Effector CD8-positive, alpha-beta T cell (primary cell): Measurements from ENCODE around the gene C5.

Experiments
- DNase-seq: peaks from one replicate; lab custom pipeline; 2025; lab: John Stamatoyannopoulos, UW

C5 gene

GRCh38 chr9:120941046-120941770, 108.9 kb downstream of the C5 start:
- no peak for DNase-seq

DNA sequence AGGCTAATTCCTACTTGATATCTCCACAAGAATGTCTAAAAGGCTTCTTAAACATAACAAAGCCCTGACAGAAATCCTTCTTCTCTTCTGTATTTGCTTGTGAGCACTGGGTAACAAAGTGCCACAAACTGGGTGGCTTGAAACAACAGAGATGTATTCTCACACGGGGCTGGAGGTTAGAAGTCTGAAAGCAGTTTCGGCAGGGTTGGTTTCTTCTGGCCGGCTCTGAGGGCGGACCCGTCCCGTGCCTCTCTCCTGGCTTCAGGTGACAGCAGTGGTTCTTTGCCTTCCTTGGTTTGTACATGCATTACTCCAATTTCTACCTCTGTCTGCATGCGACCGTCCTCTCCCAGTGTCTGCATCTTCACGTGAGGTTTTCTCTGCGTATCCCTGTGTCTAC, 109.5 kb downstream of the C5 start:
- no peak for DNase-seq

DNA sequence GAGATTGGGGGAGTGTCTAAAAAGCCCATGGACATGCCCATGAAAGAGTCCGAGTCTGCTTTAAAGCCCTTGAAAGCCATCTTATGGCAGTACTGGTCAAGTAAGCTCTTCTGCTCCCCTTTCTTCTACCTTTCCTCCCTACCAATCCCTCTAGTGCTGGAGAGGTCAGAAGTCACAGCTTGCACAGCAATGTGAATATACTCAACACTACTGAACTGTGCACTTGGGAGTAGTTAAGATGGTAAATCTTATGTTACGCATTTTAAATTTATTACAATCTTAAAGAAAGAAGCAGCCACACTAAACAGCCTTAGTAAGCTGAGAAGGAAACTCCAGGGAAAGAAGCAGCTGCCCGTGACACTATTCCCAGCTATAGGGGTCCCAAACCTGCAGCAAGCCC, 111.2 kb downstream of the C5 start:
- no peak for DNase-seq

DNA sequence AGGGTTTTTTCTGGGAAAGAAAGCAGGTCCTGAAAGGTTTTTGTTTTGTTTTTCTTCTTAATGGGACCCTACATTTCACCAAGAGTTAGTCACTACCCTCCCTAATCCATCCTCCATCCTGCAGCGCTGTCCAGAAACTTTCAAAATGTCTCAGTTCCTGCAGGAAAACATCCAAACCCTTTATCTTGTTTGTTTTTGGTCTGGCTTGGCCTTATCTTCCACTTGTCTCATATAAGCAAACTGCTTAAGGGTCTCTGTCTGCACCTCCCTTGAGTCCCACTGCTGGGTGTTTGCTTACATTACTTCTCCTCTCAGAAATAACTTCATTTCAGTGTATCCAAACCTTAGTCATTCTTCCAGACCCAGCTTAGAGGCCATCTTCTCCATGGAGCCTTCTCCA, 112.5 kb downstream of the C5 start:
- no peak for DNase-seq

DNA sequence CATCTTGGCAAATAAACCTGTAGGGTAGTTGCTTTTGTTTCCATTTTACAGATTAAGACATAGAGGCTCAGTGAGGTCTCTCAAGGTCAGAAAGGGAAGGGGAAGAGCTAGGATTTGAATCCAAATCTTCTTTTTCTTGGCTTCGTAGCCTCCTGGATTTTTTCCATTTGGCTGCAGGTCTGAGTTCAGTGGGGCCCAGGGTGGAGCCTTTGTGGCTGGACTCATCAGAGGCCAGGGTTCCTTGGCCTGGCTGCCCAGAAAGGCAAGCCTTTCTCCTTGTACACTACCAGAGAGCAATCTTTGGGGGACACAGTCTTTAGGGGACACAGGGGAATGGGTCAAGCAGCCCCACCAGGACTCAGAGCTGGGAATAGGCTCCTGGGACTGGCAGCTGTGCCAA, 112.9 kb downstream of the C5 start:
- no peak for DNase-seq

GRCh38 chr9:120936764-120937122, 113.3 kb downstream of the C5 start:
- DNase-seq: no peak

GRCh38 chr9:120936011-120936763, 113.9 kb downstream of the C5 start:
- DNase-seq: peak; percentile 79

- DNase-seq: no peak
These were observed 114.7 kb downstream of the C5 start for GRCh38 chr9:120935383-120935857.

GRCh38 chr9:120934281-120934680, 115.8 kb downstream of the C5 start:
- DNase-seq: no peak

DNA sequence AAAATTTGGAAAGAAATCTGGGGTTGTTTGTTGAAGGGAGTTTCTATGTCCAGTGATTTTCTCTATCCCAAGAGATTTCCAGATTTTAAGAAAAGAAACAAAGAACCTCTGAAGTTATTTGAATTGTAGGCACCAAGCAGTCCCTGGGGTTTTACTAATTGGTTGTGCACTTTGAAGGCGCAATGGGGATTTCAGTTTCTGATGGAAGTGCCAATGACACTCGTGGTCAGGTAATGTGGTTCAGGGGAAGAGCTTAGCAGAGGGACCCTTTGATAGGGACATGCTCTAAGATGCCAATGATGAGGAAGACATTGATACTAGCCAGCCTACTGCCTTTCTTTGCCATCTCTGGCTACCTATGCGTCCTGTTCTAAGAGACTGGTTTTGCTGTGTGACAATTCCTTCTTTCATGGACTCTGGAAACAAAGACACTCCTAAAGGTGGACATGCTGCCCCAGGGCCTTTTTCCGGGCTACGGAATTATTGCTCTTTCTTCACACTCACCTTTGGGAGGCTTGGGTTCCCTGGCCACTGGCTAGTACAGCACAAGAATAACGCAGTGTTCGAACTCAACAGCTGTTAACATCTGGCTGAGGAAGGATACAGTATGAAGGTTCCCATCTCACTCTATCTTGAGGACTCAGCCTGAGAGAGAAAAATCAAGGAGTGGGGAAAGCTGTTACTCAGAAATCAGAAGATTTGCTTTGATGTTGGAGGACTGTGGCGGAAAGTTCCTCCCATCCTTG, 116.6 kb downstream of the C5 start:
- DNase-seq: no peak

DNA sequence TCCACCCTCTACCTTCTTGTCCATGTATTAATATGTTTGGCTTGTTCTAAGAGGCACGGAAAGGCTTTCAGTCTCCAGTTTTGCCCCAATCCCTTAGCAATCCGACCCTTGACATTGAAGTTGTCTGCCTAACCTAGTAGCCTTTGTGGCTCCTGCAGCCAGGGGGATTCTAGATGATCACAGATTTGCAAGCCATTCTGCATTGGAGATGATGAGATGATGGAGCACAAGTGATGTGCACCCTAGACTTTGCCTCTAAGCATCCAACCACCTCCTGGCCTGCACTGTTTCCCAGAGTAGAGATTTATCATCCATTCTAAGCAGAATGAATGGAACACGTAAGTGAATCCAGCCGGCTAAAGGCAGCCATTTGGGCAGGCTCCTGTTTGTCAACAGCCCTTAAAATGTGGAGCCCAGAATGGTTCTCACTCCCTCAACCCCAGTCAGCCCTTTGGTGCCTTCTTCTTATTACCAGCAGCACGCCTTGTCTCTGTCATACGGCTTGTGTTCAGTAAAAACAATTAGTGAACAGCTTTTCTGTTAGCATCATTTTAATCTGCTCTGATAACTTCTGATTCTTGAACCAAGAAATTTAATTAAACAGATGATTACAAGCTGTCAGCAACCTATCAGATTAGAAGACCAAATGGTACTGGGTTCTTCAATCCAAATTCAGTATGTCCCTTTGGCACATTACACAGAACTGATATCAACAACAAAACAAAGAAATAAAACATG, 117.8 kb downstream of the C5 start:
- DNase-seq: no peak

- DNase-seq: peak; percentile 38
These were observed 118.6 kb downstream of the C5 start for GRCh38 chr9:120931231-120932085.

- no peak for DNase-seq
These were observed 120.8 kb downstream of the C5 start for GRCh38 chr9:120929229-120929791.

GRCh38 chr9:120928483-120929228, 121.4 kb downstream of the C5 start:
- DNase-seq: peak; percentile 32

GRCh38 chr9:120928015-120928482, 122.0 kb downstream of the C5 start:
- no peak for DNase-seq

DNA sequence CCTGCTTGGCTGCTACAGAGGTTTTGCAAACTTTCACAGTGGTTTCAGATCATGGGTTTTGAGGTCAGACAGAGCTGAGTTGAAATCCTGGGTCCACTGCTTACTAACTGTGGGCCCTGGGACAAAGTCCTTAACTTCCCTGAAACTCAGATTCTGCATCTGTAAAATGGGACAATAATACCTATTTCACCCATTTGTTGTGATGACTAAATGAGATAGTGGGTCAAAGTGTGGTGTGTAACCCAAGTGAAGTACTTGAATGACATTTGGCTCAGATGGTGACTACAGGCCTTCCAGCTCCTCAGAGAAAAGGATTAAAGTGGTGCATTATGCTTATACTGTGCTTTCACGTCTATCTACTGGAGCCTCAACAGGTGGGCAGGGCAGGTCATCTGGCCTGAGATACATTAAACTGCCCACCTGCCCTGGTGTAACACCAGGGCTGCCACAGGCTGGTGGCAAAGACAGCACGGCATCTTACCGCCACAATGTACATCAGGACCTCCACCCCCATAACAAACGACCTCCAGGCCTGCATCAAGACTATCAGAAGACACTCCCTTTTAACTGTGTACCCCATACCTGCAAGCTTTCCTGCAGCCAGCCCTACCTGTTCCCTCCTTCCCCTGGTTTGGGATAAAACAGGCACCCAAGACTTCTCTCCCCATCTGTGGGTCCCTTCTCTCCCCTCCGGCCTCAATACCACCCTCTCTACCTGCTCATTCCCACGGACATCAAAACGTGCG, 122.6 kb downstream of the C5 start:
- no peak for DNase-seq

GRCh38 chr9:120926397-120926928, 123.6 kb downstream of the C5 start, which contains the start of gene TRAF1:
TRAF1 (minus strand) TSS chr9:120926796; CDS start chr9:120926075, 721 bp downstream.
- DNase-seq: no peak

DNA sequence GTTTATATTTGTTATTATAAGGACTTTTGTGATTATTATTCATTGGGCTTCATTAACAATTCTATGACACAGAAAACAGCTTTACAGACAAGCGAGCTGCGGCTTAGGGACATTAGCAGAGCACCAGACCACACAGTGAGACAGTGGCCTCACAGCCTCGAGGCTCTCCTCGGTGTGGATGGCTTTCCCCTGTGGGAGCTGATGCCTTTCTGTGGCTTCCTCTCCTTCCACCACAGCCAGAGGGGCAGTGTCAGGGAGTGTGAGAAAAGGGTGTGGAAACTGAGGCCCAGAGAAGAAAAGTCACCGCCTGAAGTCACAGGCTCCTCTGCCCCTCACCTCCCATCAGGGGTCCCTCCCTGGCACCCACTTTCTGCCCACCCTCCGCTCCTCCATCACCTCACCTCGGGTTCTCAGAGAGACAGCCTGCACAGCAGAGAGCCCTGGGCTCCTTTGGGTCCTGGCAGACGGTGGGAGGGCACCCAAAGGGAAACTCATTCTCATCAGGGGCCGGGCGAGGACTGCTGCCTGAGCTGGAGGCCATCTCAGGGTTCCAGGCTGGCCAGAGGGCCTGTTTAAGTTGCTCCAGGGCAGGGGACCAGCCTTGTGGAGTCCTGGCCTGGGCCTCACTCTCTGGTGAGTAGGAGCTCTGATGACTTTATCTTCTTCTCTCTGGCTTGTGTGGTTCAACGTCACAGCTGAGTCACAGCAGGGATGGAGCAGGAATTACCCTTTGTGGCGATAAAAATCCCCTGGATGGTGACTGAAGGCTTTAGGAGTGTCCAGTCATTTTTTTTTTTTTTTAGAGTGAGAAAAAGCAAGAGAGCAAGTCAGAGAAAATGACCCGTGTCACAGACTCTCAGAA, 124.3 kb downstream of the C5 start:
- peak; percentile 50 for DNase-seq
